A172 (cell line): ENCODE measurements around the gene EIF6. TPM values are rescaled to one million over a fixed set of nuclear protein-coding genes. Genes with fewer than 3 reads are reported as not detected.

Source experiments
- DNase-seq: peaks from one replicate; pipeline ENCODE4 v3.0.0-alpha.2; 2015; ENCODE audit warnings: low spot score
- total RNA-seq: library from RNA; depleted of rRNA; stranded (reverse); fragments of >200 nt; shearing (Covaris generic); gene quantifications from 2 replicates; pipeline ENCODE4 v1.2.3, GENCODE V29; 2014

Gene EIF6
- total RNA-seq, 1 experiment from 2014 or later = 230 TPM

DNA sequence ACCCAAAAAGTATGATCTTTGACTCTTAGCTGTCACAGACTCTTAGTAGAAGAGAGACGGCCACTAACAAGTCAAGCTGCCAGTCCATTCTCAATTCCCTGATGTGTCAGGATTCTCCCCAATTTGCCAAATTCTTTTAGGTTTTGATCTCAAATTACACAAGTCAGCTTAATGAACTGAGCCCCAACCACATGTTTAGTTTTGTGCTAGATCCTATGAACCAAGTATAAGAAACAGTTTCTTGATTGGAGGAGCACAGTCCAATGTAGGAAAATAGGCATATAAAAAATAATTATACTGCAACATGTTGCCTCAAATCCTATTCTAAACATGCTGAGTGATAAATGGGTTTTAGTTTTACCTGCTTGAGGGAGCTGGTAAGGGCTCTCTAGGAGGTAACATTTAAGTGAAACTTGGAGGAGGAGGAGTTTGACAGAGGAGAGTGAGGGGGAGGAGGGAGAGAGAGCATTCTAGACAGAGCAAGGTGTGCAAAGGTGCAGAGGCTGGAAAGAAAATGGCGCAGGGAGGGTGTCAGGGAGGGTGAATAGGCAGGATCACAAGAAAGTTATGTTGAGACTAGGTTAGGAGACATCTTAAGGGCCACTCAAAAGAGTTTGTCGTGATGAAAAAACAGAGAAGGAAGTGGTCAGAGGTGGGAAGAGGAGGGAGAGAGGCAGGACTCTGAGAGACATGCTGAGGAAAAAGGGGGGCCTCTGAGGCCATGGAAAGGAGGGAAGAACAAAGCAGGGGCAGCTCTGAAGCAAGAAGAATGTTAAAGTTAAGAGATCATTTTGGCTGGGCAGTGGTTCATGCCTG is 30.5 kb upstream of the EIF6 start:
- DNase-seq = no peak

GRCh38 chr20:35312318-35312717 is 27.7 kb upstream of the EIF6 start:
- peak; percentile 100 for DNase-seq

DNA sequence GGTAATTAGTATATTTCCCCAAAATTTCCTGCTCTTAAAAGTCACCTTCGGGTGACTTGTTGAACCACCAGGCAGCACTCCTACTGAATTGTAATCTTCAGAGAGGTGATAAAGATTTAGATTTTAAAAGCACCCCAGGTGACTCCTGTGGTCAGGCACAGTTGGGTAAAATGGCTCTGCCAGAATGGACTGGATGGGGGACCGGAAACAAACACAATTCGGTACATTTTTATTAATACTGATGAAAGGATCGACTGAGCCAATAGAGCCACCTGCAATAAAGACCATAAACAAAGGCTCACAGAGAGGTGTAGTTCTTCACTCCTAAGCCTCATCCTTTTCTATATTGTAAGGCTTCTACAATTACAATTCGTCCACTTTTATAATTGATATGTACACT is 27.2 kb upstream of the EIF6 start:
- peak; percentile 57 for DNase-seq

GRCh38 chr20:35311409-35311808 is 26.8 kb upstream of the EIF6 start:
- peak; percentile 96 for DNase-seq

DNA sequence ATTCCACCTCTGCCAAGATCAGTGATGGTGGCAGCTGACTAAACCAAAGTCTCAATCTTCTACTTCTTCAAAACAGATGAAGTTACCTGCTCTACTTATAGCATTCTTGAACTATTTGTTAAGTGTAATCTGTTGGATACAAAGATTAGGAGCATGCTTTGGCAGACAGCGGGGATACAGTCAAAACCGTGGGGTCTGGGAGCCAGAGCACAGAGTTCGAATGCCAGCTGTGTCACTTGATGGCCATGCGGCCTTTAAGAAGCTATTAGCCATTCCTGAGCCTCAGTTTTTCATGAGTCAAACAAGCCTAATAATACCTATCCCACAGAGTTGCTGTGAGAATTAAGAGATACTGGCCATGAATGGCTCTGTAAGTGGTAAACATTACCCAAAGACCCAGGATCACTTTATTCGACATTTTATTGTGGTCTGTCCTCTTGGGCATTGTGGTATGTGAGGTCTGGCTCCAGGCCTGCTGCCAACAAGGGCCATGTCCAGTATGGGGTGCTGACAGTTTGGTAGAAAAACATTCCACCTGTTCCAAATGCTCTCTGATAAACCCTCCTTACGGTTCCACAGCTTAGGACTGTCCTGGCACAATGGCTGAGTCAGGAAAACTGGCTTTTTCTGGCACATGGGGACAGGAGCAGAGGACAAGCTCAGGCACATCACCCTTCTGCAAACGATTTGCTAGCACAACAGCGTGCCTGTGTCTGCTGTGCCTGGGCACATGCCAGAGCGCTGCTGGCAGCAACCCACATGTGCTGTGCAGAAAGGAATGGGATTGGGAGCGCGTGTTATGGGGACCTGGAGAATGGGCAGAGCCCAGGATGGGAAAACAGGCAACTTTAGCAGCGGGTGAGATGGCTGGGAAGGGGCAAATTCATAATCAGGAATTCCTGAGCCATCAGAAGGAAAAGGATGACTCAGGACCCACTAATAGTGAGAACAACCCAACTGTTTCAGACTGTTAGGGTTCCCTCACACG is 23.4 kb upstream of the EIF6 start:
- peak; percentile 97 for DNase-seq

DNA sequence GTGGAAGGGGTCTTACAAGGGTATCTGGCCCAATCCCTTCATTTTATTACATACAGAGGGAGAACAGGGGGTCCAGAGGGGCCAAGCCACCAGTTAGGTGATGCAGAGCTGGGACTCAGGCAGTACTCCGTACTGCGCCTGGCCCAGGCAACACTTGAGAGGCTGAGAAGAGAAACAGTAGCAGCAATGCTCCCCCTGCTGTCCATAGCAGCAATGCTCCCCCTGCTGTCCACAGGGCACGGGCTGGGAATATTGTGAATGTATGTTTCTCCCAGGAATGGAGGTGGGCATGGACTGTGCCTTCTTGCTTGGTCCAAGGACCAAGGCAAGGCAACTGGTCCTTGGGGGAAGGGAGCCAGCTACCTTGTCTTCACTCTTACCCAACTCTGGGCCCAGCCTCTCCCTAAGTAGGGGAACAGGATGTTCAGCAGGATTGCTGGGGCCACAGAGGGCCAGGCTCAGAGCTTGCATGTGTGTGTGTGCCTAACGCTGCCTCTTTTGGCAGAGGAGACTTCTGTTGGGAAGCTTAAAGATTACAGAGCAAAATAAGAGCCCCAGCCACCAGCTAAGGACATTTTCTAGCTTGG is 22.5 kb upstream of the EIF6 start:
- DNase-seq = peak; percentile 83

DNA sequence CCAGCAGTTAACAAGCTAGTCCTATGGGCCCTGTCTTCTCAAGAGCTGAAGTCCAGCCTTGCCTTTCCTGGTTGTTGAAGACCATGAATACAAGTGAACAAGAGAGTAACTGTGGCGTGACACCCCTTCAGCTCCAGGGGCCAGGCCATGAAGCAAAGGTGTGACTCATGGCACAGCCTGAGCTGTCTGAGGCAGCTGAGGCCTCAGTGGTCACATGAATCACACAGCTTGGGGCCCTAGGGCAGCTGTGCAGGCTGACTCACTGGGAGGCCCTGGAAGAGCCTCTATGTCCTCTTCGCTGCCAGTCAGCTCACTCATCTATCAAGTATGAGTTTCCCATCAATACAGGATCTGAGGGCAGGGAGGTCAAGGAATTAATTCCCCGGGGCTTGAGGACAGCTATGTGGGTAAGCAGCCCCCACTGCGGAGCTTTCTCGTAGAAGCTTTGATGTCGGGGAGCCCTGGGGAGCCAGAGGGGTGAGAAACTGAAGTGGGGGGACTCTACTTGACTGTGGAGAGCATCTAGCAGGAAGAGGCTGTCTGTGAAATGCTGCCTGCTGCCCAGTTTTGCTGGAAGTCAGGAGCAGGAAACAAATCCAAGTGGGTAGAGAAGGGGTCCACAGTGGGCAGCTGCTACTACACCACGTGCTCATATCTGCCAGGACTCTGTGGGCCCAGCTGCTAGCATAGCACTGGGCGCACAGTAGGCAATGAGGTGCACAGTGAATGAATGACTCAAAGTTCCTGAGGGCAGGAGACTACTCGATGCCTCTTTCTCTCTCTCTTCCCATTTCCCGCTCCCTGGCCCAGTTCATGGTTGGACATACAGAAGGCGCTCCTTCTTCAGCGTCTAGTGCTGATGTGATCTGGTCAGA is 21.3 kb upstream of the EIF6 start:
- peak; percentile 100 for DNase-seq

DNA sequence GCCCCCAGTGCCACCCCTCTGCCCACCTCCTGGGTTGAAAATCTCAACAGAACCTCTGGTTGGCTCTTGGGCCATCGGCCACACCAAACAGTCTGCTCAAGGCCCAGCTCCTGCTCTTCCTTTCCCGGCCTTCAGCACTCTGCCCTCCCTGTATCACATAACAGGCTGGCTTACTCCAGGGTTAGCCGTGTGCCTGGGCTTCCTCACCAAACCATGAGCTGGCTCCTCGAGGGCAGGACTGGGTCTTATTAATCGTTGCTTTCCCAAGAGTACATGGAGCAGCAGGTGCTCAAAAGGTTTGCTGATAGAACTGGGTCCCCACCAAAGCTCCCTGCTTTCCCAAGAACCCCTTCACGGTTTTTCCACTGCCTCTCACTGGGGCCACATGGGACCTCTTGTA is 20.4 kb upstream of the EIF6 start:
- DNase-seq = no peak

DNA sequence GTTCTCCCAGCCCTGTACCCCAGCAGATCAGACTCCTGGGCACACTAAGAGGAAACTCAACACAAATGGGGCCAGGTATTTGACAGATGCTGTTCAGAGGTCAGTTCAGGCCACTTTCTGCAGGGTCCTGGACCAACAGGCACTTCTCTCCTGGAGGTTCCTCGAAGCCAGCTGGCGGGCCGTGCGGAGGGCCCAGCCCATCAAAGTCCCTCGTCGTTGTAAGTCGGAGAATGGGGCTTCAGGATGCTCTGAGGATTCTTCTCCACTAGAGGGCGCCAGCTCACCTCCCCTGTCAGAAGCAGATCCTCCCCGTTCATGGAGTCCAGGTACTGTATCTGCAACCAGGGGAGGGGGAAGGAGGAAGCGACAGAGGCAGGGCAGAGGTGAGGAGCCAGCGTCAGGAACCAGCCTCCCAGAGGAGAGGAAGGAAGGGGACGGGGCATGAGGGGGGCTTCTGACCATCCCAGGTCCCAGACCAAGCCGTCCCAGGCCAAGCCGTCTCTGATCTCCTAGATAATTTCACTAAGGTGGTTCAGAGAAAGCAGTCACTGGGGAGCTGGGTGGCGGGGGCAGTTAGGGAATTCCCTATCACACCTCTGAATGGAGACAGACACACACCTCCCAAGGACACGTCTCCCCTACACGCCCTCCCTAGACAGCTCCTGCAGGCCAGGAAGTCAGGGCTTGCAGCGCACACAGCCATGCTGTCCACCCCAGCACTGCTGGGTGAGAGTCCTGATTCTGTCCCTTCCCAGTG is 19.3 kb upstream of the EIF6 start:
- DNase-seq = peak; percentile 96

DNA sequence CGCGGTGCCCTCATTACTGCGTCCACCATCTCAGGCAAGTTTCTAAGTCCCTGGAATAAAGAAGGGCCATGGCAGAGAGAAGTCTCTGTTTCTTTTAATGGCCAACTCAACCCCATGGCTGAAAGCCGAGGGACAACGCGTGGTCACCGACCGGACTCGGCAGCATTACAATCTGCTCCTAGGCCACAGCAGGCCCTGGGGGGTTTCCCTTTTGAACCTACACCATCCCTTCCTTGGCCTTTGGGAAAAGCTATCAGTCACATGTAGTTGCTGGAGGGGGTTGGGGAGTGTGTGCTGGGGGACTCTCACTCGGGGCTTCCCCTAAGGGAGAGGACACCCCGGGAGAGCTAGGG is 18.8 kb upstream of the EIF6 start:
- no peak for DNase-seq

DNA sequence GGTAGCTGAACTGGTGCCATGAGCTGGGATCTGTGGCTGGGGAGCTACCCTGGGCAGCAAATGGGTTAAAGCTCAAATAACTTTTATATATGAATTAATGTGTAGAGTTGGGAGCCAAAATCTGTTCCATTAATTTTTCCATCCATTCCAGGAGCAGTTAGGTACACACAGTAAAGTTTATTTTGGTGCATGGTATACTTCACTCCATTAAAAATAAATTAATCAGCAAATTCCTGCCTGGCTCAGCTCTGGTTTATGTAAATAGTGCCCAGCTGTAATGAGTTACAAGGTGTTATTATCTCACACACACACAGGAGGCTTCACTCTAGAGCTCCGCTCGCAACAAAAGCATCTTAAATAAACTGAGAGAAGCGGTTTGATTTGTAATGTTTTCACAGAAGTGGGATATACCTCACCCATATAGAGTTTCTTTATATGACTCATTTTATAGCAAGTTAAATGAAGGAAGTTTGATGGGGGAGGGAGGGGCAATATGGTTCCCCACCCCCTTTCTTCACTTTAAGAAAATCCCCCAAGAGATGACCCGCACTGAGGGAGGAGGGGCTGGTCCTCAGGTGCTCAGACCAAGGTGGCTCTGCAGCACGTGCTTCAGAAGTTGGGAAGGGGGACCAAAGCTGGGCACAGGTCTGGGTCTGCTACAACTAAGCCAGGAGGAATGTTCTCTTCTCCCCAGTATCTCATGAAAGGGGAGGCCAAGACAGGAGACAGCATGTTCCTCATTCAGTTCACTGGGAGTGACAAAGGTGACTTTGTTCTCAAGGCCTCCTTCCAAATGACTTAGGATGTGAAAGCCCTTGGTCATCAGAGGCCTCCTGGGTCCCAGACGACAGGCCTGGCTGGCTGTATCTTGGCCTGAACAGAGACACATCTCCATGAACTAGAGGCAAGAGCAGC is 18.1 kb upstream of the EIF6 start:
- peak; percentile 69 for DNase-seq

DNA sequence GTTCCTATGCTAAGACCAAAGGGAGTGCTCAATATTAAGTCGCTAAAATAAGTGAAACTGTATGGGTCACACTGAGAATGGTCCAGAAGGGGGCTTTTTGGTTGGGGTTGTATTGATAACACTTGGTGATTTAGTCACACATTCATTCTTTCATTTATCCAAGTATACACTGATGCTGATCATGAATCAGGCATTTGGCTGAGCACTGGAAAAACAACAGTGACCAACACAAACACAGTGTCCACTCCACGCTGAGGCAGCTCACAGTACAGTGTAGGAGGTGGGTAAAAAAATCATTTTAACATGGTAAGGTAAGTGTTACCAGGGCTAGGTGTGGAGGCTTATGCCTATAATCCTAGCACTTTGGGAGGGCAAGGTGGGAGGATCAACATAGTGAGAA is 16.9 kb upstream of the EIF6 start:
- no peak for DNase-seq

GRCh38 chr20:35300469-35301262 is 16.1 kb upstream of the EIF6 start:
- no peak for DNase-seq

DNA sequence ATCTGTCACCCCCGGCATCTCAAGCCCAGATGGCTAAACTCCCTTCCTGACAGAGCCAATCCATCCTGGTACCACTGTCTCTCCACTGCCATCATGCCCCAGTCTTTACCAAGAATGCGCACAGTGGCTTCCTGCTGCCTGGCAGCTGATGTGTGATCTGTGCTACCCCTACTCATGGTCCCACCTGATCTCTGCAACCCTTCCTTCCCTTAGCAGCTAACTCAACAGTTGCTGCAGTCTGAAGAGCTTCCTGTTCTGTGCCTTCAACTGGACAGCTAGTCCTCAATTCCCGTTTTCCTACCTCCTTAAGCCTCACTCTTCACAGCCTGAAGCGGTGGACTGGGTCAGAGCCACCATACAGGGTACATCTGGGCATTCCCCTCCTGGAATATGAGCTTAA is 15.2 kb upstream of the EIF6 start:
- DNase-seq = no peak

DNA sequence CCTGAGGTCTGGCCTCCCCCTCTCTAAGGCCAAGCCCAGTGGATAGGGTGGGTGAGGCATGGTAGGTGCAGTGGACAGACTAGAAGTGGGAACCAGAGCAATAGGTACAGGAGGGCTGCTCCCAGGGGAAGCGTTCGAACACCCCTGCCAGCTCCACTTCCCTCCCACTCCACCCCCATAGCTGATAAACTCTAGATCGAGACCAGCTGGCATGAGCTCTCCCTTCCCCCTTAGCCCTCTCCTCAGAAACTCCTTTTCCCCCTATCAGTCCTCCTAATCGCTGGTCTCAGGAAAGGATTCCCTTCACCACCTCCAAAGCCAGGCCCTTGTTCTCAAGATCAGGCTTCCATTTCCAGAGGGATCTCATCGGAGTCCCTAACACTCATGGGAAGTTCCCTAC is 13.7 kb upstream of the EIF6 start:
- no peak for DNase-seq

- DNase-seq = no peak
Measured at GRCh38 chr20:35297740-35298139, 13.2 kb upstream of the EIF6 start.

- no peak for DNase-seq
Measured at GRCh38 chr20:35297155-35297554, 12.6 kb upstream of the EIF6 start.

DNA sequence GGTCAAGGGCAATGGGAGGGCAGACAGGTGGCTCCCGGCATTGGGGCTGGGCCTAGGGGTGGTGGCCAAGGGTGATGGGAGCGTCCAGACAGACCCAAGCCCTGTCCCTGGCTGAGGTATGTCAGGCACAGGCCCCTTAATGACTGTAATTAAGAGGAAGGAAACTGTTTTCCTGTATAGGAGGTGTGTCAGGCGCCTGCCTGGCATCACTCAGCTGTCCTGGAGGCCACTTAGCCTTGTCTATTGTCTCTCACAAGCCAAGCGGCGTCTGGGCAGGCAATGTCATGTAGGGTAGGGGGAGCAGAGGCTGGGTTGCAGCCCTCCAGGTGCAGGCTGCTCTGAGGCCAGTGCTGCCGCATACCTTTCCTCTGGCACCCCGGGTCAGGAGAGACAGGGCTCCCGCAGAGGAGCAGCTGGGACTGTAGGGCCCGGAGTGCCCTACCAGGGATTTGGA is 11.6 kb upstream of the EIF6 start:
- no peak for DNase-seq

DNA sequence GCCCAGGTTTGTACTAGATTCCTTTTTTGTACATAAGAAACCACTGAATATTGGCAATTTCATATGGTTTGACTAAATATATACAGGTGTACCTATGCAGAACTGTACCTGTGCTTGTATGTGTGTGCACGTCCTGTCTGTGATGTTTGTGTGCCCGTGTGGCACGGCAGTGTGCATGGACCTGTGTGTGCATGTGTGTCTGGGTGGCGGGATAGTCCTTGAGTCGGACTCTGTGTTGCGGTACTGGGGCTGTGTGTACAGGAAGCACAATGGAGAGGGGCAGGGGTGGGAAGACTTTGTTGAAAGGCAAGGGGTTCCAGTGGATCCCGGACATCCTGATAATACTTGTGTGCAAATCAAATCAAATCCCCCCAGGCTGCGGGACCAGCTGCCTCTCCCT is 11.1 kb upstream of the EIF6 start:
- no peak for DNase-seq
